Measurements from ENCODE around the gene ZNF574. TPM values are rescaled to one million over a fixed set of nuclear protein-coding genes. Genes with fewer than 3 reads are reported as not detected.

The ZNF574 gene
- total RNA-seq, 1 experiment from 2014 or later = 18.1 TPM

DNA sequence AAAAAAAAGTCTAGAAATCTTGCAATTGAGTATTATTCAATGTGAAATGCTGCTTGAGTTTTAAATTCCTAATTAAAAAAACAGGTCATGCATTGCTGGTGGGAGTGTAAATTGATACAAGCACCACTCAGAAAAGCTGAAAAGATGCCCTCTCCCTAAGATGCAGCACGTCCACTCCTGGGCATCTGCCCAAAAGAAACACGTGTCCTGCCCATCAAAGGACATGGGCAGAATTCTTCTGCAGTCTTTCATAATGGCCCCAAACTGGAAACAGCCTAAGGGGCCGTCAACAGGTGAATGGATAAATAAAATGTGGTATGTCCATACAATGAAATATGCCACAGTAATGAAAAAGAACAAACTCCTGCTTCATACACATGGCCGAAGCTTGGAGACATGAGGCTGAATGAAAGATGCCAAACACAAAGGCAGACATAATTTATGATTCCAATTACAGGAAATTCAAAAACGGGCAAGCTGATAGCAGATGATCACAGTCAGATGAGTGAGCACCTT lies 48.5 kb downstream of the ZNF574 start:
- DNase-seq (ENCODE audit: low read depth) = peak; percentile 73

DNA sequence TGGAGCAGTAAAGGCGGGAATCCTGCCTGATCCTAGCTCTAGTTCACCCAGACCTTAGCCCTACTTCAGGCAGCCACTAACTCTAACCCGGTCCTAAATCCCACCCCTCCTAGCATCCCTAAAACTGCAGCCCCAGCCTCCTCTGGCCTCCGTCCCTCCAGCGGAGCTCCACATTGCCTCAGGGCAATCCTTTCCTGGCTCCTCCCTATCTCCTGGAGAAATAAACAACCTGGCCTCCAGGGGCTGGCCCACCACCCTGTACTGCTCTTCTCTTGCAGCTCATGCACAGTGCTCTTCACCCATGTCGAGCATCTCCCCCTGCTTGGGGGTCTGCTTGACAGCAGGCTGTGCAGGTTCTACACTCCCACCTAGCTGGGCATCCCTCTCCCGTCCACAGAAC lies 49.6 kb downstream of the ZNF574 start:
- no peak for DNase-seq (ENCODE audit: low read depth)

DNA sequence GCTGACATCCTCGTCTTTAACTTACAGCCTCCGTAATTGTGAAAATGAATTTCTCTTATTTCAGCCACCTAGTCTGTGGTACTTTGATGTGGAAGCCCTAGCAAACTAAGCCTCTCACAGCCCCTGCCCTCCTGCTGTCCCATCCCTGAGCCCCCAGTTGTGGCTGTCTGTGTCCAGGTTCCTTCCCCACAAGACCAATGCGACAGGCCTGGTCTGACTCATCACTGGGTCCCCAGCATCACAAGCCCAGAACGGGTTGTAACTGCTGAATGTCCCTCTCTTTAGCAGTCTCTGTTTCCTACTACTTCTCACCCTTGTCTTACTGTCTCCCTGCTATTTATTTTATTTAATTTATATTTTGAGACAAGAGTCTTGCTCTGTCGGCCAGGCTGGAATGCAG lies 50.6 kb downstream of the ZNF574 start:
- DNase-seq (ENCODE audit: low read depth) = no peak

DNA sequence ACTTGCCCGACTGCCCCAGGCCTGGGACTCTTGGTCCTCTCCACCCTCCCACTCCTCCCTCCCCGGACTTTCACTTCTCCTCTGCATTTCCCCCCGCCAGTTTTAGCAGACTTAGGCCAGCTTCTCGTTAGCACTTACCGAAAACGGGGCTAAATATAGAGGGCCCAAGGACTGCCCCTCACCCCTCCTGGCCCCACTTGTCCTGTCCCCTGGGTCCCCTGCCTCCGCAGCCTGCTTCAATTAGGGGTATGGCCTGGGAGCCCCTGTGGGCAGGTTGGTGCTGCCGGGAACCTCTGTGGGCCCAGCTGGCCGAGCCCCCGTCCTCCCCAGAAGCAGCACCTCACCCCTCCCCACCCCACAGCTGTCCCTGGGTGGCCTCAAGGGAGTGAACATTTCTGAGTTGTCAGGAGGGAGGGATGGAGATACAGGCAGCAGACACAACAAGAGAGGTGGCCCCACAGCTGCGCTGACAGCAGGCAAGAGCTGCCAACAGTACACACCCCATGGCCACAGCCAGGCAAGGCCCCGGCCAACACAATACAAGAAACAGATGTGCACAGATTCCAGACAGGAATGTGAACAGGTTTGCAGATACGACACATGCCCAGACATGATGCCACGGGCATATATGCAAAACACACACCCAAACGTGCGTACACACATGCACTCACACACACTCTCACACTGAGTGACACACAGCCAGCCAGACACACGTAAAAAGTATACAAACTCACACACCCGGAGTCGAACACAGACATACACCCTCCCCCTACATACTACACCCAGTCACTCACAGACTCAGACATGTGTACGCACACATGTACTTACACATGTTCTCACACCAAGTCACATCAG lies 53.7 kb downstream of the ZNF574 start:
- peak; percentile 92 for DNase-seq (ENCODE audit: low read depth)

DNA sequence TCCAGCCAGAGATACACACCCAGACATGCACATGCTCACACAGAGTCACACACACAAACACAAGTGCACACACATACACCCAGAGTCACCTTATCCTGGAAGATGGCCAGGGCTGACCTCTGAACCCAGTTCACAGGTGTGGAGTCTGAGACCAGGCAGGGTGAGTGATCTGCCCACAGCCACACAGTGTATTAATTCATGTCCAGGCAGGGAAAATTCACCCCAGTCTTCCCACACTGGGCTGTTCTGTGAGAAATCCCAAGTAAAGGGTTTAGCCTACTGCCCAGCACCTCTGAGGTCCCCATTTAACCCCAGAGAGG lies 54.2 kb downstream of the ZNF574 start:
- no peak for DNase-seq (ENCODE audit: low read depth)

Other genes starting within 250 kb of the ZNF574 start
- not detected in 2 replicates for gene LYPD4, start 231.5 kb upstream of the ZNF574 start, total RNA-seq (2014; rRNA removed; shearing (Covaris generic))
- not detected in 2 replicates for gene DMRTC2, start 231.1 kb upstream of the ZNF574 start, total RNA-seq (2014; rRNA removed; shearing (Covaris generic))
- gene RPS19, start 215.9 kb upstream of the ZNF574 start, total RNA-seq (2014; rRNA removed; shearing (Covaris generic)) = 1,675 and 2,627 TPM in 2 replicates
- not detected in 2 replicates for gene CD79A, start 198.9 kb upstream of the ZNF574 start, total RNA-seq (2014; rRNA removed; shearing (Covaris generic))
- gene ARHGEF1, start 193.0 kb upstream of the ZNF574 start, total RNA-seq (2014; rRNA removed; shearing (Covaris generic)) = 23.4 and 28.2 TPM in 2 replicates
- not detected in 2 replicates for gene ERFL, start 147.7 kb upstream of the ZNF574 start, total RNA-seq (2014; rRNA removed; shearing (Covaris generic))
- gene RABAC1, start 116.8 kb upstream of the ZNF574 start, total RNA-seq (2014; rRNA removed; shearing (Covaris generic)) = 235 and 336 TPM in 2 replicates
- under 0.01 and 0.10 TPM in 2 replicates for gene ATP1A3, start 81.9 kb upstream of the ZNF574 start, total RNA-seq (2014; rRNA removed; shearing (Covaris generic))
- not detected in 2 replicates for gene GRIK5, start 6.0 kb upstream of the ZNF574 start, total RNA-seq (2014; rRNA removed; shearing (Covaris generic))
- gene POU2F2, start 56.3 kb downstream of the ZNF574 start, total RNA-seq (2014; rRNA removed; shearing (Covaris generic)) = 2.0 and 2.4 TPM in 2 replicates
- 13.8 and 14.4 TPM in 2 replicates for gene DEDD2, start 141.5 kb downstream of the ZNF574 start, total RNA-seq (2014; rRNA removed; shearing (Covaris generic))
- gene ZNF526, start 144.1 kb downstream of the ZNF574 start, total RNA-seq (2014; rRNA removed; shearing (Covaris generic)) = 7.2 and 7.3 TPM in 2 replicates
- 26.7 and 30.2 TPM in 2 replicates for gene GSK3A, start 166.4 kb downstream of the ZNF574 start, total RNA-seq (2014; rRNA removed; shearing (Covaris generic))
- gene ERF, start 179.0 kb downstream of the ZNF574 start, total RNA-seq (2014; rRNA removed; shearing (Covaris generic)) = 31.6 and 40.1 TPM in 2 replicates
- gene CIC, start 193.1 kb downstream of the ZNF574 start, total RNA-seq (2014; rRNA removed; shearing (Covaris generic)) = 12.9 and 14.6 TPM in 2 replicates
- gene PRR19, start 226.0 kb downstream of the ZNF574 start, total RNA-seq (2014; rRNA removed; shearing (Covaris generic)) = 1.8 and 2.9 TPM in 2 replicates
- gene PAFAH1B3, start 226.5 kb downstream of the ZNF574 start, total RNA-seq (2014; rRNA removed; shearing (Covaris generic)) = 108 and 147 TPM in 2 replicates
- gene TMEM145, start 237.1 kb downstream of the ZNF574 start, total RNA-seq (2014; rRNA removed; shearing (Covaris generic)) = 0.68 and 1.2 TPM in 2 replicates
- gene MEGF8, start 249.5 kb downstream of the ZNF574 start, total RNA-seq (2014; rRNA removed; shearing (Covaris generic)) = 9.4 and 12.9 TPM in 2 replicates

Data from RPMI7951 (cell line).